ENCODE data around the gene QRICH2.

DNA sequence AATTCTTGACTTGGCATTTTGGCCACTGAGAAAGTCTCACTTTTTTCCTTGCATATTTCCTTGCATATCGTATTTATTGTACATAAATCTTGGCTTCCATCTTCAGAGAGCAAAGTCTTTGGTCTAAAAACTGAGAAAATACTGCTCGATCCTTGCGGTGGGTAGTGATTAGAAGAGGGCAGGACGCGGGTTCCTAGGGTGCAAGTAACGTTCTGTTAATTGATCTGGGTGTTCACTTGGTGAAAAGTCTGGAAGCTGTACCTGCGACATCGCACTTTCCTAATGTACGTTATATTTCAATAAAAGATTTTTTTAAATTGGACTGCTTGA lies 43.7 kb downstream of the QRICH2 start:
- TF ChIP-seq FOXM1 (IDR thresholded peaks at IDR 0.05; ENCODE audit: borderline replicate concordance, low read depth) (no peak), EGR1 (IDR thresholded peaks at IDR 0.05) (no peak), CEBPB (IDR thresholded peaks at IDR 0.05) (no peak), NFIC (IDR thresholded peaks at IDR 0.05) (no peak), RAD21 (IDR thresholded peaks at IDR 0.05; ENCODE audit: low read depth) (no peak), EP300 (IDR thresholded peaks at IDR 0.05; ENCODE audit: borderline replicate concordance) (no peak)
- TF ChIP-seq, protein P1, sequence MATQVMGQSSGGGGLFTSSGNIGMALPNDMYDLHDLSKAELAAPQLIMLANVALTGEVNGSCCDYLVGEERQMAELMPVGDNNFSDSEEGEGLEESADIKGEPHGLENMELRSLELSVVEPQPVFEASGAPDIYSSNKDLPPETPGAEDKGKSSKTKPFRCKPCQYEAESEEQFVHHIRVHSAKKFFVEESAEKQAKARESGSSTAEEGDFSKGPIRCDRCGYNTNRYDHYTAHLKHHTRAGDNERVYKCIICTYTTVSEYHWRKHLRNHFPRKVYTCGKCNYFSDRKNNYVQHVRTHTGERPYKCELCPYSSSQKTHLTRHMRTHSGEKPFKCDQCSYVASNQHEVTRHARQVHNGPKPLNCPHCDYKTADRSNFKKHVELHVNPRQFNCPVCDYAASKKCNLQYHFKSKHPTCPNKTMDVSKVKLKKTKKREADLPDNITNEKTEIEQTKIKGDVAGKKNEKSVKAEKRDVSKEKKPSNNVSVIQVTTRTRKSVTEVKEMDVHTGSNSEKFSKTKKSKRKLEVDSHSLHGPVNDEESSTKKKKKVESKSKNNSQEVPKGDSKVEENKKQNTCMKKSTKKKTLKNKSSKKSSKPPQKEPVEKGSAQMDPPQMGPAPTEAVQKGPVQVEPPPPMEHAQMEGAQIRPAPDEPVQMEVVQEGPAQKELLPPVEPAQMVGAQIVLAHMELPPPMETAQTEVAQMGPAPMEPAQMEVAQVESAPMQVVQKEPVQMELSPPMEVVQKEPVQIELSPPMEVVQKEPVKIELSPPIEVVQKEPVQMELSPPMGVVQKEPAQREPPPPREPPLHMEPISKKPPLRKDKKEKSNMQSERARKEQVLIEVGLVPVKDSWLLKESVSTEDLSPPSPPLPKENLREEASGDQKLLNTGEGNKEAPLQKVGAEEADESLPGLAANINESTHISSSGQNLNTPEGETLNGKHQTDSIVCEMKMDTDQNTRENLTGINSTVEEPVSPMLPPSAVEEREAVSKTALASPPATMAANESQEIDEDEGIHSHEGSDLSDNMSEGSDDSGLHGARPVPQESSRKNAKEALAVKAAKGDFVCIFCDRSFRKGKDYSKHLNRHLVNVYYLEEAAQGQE (IDR thresholded peaks at IDR 0.05; ENCODE audit: low read depth) = no peak
- TF ChIP-seq, protein P2, sequence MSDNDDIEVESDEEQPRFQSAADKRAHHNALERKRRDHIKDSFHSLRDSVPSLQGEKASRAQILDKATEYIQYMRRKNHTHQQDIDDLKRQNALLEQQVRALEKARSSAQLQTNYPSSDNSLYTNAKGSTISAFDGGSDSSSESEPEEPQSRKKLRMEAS (IDR thresholded peaks at IDR 0.05) = no peak
- TF ChIP-seq, protein P3, sequence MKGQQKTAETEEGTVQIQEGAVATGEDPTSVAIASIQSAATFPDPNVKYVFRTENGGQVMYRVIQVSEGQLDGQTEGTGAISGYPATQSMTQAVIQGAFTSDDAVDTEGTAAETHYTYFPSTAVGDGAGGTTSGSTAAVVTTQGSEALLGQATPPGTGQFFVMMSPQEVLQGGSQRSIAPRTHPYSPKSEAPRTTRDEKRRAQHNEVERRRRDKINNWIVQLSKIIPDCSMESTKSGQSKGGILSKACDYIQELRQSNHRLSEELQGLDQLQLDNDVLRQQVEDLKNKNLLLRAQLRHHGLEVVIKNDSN (IDR thresholded peaks at IDR 0.05) = no peak
